AG09319 (cell line): ENCODE measurements around the gene GTF2F1.

ENCODE experiments used
- DNase-seq: peaks from one replicate; pipeline ENCODE4 v3.0.0-alpha.2; 2010; ENCODE audit warnings: low read depth; ENCODE audit errors: extremely low read depth
- CTCF ChIP-seq: IDR thresholded peaks from 2 replicates; pipeline ENCODE4 v1.5.1; 2011; ENCODE audit warnings: low read depth, mild to moderate bottlenecking, inconsistent platforms, low read length, moderate library complexity

Gene GTF2F1

GRCh38 chr19:6394831-6395230, 1.9 kb upstream of the GTF2F1 start:
- no peak for DNase-seq
- no peak for TF ChIP-seq CTCF

- no peak for DNase-seq
Observed at GRCh38 chr19:6393983-6394412, 1.0 kb upstream of the GTF2F1 start.

GRCh38 chr19:6392221-6393073, 517 bp downstream of the GTF2F1 start:
- DNase-seq = no peak
- no peak for TF ChIP-seq CTCF

More at GRCh38 chr19:6393983-6394412, 1.0 kb upstream of the GTF2F1 start:
- TF ChIP-seq CTCF = no peak

DNA sequence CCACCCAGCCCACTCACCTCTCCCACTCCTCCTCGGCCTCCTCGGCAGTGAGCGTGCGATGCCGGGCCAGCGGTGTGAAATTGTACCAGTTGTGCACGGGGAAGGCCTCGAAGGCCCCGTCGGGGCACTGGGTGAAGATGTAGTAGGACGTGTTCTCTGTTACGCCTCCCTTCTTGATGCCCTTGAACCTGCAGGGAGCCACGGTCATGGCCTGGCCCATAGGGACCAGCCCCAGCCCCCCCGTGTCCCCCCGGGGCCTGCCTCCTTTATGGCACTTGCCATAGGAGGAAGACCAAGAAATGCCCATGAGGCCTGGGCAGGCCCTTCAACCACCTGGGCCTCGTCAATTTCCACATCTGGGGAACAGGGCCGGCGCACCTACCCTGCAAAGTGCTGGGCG, 5.6 kb downstream of the GTF2F1 start:
- TF ChIP-seq CTCF = no peak
- no peak for DNase-seq

DNA sequence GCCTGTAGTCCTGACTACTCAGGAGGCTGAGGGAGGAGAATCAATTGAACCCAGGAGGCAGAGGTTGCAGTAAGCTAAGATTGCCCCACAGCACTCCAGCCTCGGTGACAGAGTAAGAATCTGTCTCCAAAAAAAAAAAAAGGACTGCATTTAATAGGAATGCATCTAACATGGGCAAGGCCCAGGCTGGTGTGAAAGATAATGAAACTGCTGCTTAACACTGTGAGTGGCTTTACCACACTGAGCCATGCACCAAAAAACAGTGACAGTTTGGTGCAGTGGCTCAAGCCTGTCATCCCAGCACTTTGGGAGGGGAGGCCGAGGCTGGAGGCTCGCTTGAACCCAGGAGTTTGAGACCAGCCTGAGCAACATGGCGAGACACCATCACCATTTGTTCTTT, 8.6 kb downstream of the GTF2F1 start:
- DNase-seq = no peak

DNA sequence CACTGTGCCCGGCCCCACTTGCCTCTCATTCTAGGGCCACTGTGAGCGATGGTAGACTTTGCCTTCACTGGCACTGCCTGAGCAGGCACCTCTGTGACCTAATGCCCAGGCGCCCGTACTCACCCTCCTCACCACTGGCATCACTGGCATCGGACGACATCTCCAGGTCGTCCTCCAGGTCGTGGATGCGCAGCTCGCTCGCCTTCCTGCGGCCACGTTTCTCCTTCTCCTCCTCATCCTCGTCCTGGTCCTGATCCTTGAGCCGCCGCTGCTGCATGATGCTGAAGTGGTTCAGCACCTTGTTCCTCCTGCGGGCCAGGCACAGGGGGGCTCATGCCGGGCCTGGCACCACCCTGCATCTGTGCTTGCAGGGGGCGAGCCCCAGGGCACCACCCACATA, 9.8 kb downstream of the GTF2F1 start:
- DNase-seq = no peak
- no peak for TF ChIP-seq CTCF

More for the DNA sequence above, 8.6 kb downstream of the GTF2F1 start:
- TF ChIP-seq CTCF = no peak

GRCh38 chr19:6381030-6381750, 11.8 kb downstream of the GTF2F1 start:
- TF ChIP-seq CTCF = no peak
- DNase-seq = no peak
